Loucy (cell line): ENCODE results near the gene CLCN7.

ENCODE experiments used
- H2AFZ ChIP-seq: fragments of 200-600 bp; sonication (generic); 2 replicates; pipeline ENCODE4 v1.6.0; 2016; ENCODE audit warnings: antibody characterized with exemption, mild to moderate bottlenecking, low read length, moderate library complexity
- H3F3A ChIP-seq: fragments of 200-600 bp; 2 replicates; pipeline ENCODE4 v1.6.0; 2016; ENCODE audit warnings: antibody characterized with exemption, low read depth, mild to moderate bottlenecking
- H3K27me3 ChIP-seq: fragments of 200-600 bp; sonication (generic); 2 replicates; pipeline ENCODE4 v1.6.1; 2014; ENCODE audit warnings: low read length, mild to moderate bottlenecking; ENCODE audit not compliant: insufficient read depth, poor library complexity, severe bottlenecking
- H3K36me3 ChIP-seq: fragments of 200-600 bp; sonication (generic); 2 replicates; pipeline ENCODE4 v1.6.1; 2016; ENCODE audit warnings: low read length; ENCODE audit not compliant: insufficient read depth
- H3K4me1 ChIP-seq: fragments of 200-600 bp; sonication (generic); 2 replicates; pipeline ENCODE4 v1.5.1; 2014; ENCODE audit warnings: low read length, mild to moderate bottlenecking; ENCODE audit not compliant: insufficient read depth, poor library complexity, severe bottlenecking
- H3K4me2 ChIP-seq: fragments of 200-600 bp; sonication (generic); 2 replicates; pipeline ENCODE4 v1.6.0; 2014; ENCODE audit warnings: antibody characterized with exemption, low read length, low read depth, mild to moderate bottlenecking; ENCODE audit not compliant: poor library complexity, severe bottlenecking
- H3K4me3 ChIP-seq: fragments of 200-600 bp; sonication (generic); 2 replicates; pipeline ENCODE4 v1.5.1; 2014; ENCODE audit warnings: low read length, mild to moderate bottlenecking, mixed read lengths; ENCODE audit not compliant: poor library complexity, severe bottlenecking
- H3K79me2 ChIP-seq: fragments of 200-600 bp; sonication (generic); 2 replicates; pipeline ENCODE4 v1.6.1; 2014; ENCODE audit warnings: low read length; ENCODE audit not compliant: insufficient read depth
- H3K9ac ChIP-seq: fragments of 200-600 bp; sonication (generic); 2 replicates; pipeline ENCODE4 v1.6.0; 2014; ENCODE audit warnings: mild to moderate bottlenecking, low read depth, low read length, moderate library complexity; ENCODE audit not compliant: poor library complexity, severe bottlenecking
- H3K9me2 ChIP-seq: fragments of 200-600 bp; sonication (generic); replicated peaks from 2 replicates; pipeline ENCODE4 v1.6.1; 2016; ENCODE audit warnings: low read depth, low read length, mixed read lengths
- H3K9me3 ChIP-seq: fragments of 200-600 bp; sonication (generic); 2 replicates; pipeline ENCODE4 v1.6.1; 2014; ENCODE audit warnings: mild to moderate bottlenecking, antibody characterized with exemption, low read length, low read depth; ENCODE audit not compliant: insufficient read depth
- H4K20me1 ChIP-seq: fragments of 200-600 bp; sonication (generic); 2 replicates; pipeline ENCODE4 v1.6.0; 2014; ENCODE audit warnings: antibody characterized with exemption, low read length, mild to moderate bottlenecking; ENCODE audit not compliant: insufficient read depth, poor library complexity, severe bottlenecking
- CTCF ChIP-seq: fragments of 200-600 bp; sonication (generic); conservative IDR thresholded peaks from 2 replicates; pipeline ENCODE4 v1.5.1; 2014; ENCODE audit warnings: mild to moderate bottlenecking, antibody characterized with exemption, low read length
- EZH2phosphoT487 ChIP-seq: fragments of 200-600 bp; IDR thresholded peaks from 2 replicates; pipeline ENCODE4 v1.6.1; 2018; ENCODE audit warnings: antibody characterized with exemption, mild to moderate bottlenecking, moderate library complexity, borderline replicate concordance

The CLCN7 gene

GRCh38 chr16:1458977-1459341 is 15.9 kb downstream of the CLCN7 start:
- no peak for TF ChIP-seq CTCF
- Histone ChIP-seq H4K20me1 (no peaks in the 10 kb centered on the region), H3F3A (no peaks in the 10 kb centered on the region), H2AFZ (no peak overlapping the region), H3K9me2 (no peaks in the 10 kb centered on the region), H3K9me3 (no peaks in the 10 kb centered on the region), H3K79me2 (no peaks in the 10 kb centered on the region), H3K4me3 (no peak overlapping the region), H3K27me3 (no peaks in the 10 kb centered on the region), H3K36me3 (no peaks in the 10 kb centered on the region), H3K4me1 (no peaks in the 10 kb centered on the region), H3K9ac (no peak overlapping the region), H3K4me2 (no peak overlapping the region)

DNA sequence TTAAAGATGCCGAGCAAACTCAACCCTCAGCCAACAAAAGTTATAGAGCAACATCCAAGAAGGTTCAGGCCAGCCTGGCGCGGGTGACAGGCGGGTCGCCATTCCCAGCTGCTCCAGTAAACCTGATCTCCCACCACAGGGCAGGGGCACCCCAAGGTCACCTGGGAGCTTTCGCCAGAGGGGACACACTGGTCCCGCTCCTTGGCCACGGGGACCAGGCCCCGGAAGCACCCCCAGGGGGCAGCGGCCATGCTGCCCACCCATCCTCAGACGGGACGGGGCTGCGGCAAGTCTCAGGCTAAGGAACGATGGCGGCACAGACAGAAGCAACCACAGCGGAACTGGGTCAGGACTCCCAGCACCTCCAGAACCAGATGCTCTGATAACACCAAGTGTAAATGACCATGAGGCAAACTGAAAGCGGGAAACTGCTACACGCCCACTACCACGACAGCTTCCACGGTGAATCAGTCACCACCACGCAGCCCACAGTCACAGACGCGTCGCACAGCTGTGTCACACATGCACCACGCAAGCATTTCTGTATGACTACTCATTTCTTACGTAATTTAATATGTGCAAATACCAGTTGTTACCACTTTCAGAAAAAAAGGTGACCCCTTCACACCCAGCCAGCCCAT is 16.4 kb downstream of the CLCN7 start:
- Histone ChIP-seq H4K20me1 (no peaks in the 10 kb centered on the region), H3K36me3 (no peaks in the 10 kb centered on the region)

DNA sequence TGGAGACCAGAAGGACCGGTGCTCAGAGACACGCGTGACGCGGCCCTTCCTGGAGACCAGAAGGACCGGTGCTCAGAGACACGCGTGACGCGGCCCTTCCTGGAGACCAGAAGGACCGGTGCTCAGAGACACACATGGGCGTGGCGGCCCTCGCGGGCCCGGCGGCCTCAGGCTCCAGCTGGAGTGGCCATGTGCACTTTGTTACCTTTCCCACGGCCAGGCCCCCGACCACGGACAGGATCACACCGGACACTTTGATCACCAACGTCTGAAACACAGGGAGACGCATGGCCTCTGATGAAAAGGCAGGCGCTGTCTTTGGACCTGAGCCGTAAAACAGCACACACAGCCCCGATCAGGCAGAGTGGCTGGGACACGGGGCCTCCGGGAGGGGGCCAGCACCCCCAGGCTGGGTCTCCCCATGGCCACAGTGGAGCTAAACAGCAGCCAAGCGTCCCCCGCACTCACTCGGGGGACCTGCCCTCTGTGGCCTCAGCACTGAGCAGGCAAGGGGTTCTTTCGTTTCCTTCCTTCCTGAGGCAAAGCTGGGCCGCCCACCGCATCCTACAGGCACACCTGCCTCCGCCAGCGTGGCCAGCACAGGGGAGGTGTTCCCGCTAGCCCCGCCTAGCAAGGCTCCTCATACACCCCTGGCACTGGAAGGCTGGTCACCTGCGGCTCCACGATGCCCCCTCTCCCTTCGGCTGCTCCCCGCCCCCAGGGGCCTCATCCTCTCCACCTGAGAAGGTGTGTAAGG is 17.2 kb downstream of the CLCN7 start:
- Histone ChIP-seq H3K36me3 (no peaks in the 10 kb centered on the region), H3K27me3 (no peaks in the 10 kb centered on the region), H3K4me3 (no peak overlapping the region), H3K9me2 (no peaks in the 10 kb centered on the region), H3K9me3 (no peaks in the 10 kb centered on the region), H3K4me2 (no peak overlapping the region), H4K20me1 (no peaks in the 10 kb centered on the region), H3K9ac (no peak overlapping the region), H3K4me1 (no peaks in the 10 kb centered on the region), H3F3A (no peaks in the 10 kb centered on the region), H3K79me2 (no peaks in the 10 kb centered on the region), H2AFZ (no peak overlapping the region)
- TF ChIP-seq CTCF (no peak), EZH2phosphoT487 (no peak)

More for the DNA sequence above, 16.4 kb downstream of the CLCN7 start:
- Histone ChIP-seq H3K4me2 (no peak overlapping the region), H3K9ac (no peak overlapping the region), H3K9me3 (no peaks in the 10 kb centered on the region), H3F3A (no peaks in the 10 kb centered on the region), H3K4me3 (no peak overlapping the region), H3K9me2 (no peaks in the 10 kb centered on the region), H3K27me3 (no peaks in the 10 kb centered on the region), H2AFZ (no peak overlapping the region), H3K79me2 (no peaks in the 10 kb centered on the region), H3K4me1 (no peaks in the 10 kb centered on the region)
- no peak for TF ChIP-seq CTCF
- TF ChIP-seq EZH2phosphoT487, result no peak
